GM23338 (cell line): ENCODE data around the gene GPRC5B. TPM values are rescaled to one million over a fixed set of nuclear protein-coding genes. Genes with fewer than 3 reads are reported as not detected.

Source experiments
- ATAC-seq: fragments of 200-7000 bp; cut with Tn5 transposase; 3 replicates; pipeline ENCODE4 v1.9.1; 2020
- DNase-seq: peaks from one replicate; pipeline ENCODE4 v3.0.0-alpha.2; 2015; ENCODE audit warnings: low spot score
- H2AFZ ChIP-seq: fragments of 200-600 bp; sonication (generic); 2 replicates; pipeline ENCODE4 v1.8.0; 2016; ENCODE audit warnings: antibody characterized with exemption, mild to moderate bottlenecking, moderate library complexity
- H3F3A ChIP-seq: fragments of 200-600 bp; sonication (generic); replicated peaks from 2 replicates; pipeline ENCODE4 v1.8.0; 2017; ENCODE audit warnings: antibody characterized with exemption, mixed run types, low read depth
- H3K27ac ChIP-seq: fragments of 200-600 bp; sonication (generic); 2 replicates; pipeline ENCODE4 v1.6.1; 2016; ENCODE audit warnings: low read depth
- H3K27me3 ChIP-seq: fragments of 200-600 bp; sonication (generic); 2 replicates; pipeline ENCODE4 v1.8.0; 2016; ENCODE audit warnings: mild to moderate bottlenecking, mixed run types, moderate library complexity; ENCODE audit not compliant: insufficient read depth
- H3K36me3 ChIP-seq: fragments of 200-600 bp; sonication (generic); 2 replicates; pipeline ENCODE4 v1.8.0; 2016; ENCODE audit warnings: mild to moderate bottlenecking; ENCODE audit not compliant: insufficient read depth
- H3K4me1 ChIP-seq: fragments of 200-600 bp; sonication (generic); 2 replicates; pipeline ENCODE4 v1.8.0; 2016; ENCODE audit warnings: mild to moderate bottlenecking, moderate library complexity; ENCODE audit not compliant: insufficient read depth
- H3K4me2 ChIP-seq: fragments of 200-600 bp; sonication (generic); 2 replicates; pipeline ENCODE4 v1.7.1; 2017; ENCODE audit warnings: mixed run types
- H3K4me3 ChIP-seq: fragments of 200-600 bp; sonication (generic); 2 replicates; pipeline ENCODE4 v1.6.1; 2016; ENCODE audit warnings: mixed run types
- H3K79me2 ChIP-seq: fragments of 200-600 bp; sonication (generic); replicated peaks from 2 replicates; pipeline ENCODE4 v1.8.0; 2017; ENCODE audit warnings: mild to moderate bottlenecking; ENCODE audit not compliant: insufficient read depth
- H3K9me2 ChIP-seq: fragments of 200-600 bp; sonication (generic); 2 replicates; pipeline ENCODE4 v1.8.0; 2017; ENCODE audit not compliant: insufficient read depth
- H4K20me1 ChIP-seq: fragments of 200-600 bp; sonication (generic); replicated peaks from 2 replicates; pipeline ENCODE4 v1.8.0; 2017; ENCODE audit warnings: mild to moderate bottlenecking; ENCODE audit not compliant: insufficient read depth
- H3K27ac Mint-ChIP-seq: 2 replicates; pipeline ENCODE4 v1.8.0; 2020; ENCODE audit warnings: inconsistent platforms, mild to moderate bottlenecking, moderate library complexity, mixed read lengths
- H3K27me3 Mint-ChIP-seq: 3 replicates; pipeline ENCODE4 v1.8.0; 2022; ENCODE audit warnings: low read depth, mild to moderate bottlenecking, moderate library complexity, mixed read lengths, inconsistent platforms; ENCODE audit not compliant: insufficient read depth, poor library complexity
- H3K36me3 Mint-ChIP-seq: 3 replicates; pipeline ENCODE4 v1.8.0; 2021; ENCODE audit warnings: low read depth, mild to moderate bottlenecking, inconsistent platforms, moderate library complexity, mixed read lengths
- H3K4me1 Mint-ChIP-seq: 3 replicates; pipeline ENCODE4 v1.8.0; 2020; ENCODE audit warnings: mild to moderate bottlenecking, inconsistent platforms, mixed read lengths
- H3K4me3 Mint-ChIP-seq: 3 replicates; pipeline ENCODE4 v1.8.0; 2021; ENCODE audit warnings: moderate library complexity, mild to moderate bottlenecking, inconsistent platforms, mixed read lengths
- H3K9me3 Mint-ChIP-seq: 3 replicates; pipeline ENCODE4 v1.8.0; 2020; ENCODE audit warnings: moderate library complexity, mild to moderate bottlenecking, inconsistent platforms, mixed read lengths
- EZH2 ChIP-seq: fragments of 200-600 bp; sonication (generic); IDR thresholded peaks from one replicate; pipeline ENCODE4 v1.8.0; 2017; ENCODE audit warnings: antibody characterized with exemption, mild to moderate bottlenecking, low read depth; ENCODE audit not compliant: unreplicated experiment
- JUNB ChIP-seq: IDR thresholded peaks from one replicate; pipeline ENCODE4 v1.6.1; 2016; ENCODE audit warnings: antibody characterized with exemption; ENCODE audit not compliant: unreplicated experiment
- POLR2AphosphoS5 ChIP-seq: IDR thresholded peaks from 2 replicates; pipeline ENCODE4 v1.6.1; 2016; ENCODE audit warnings: antibody characterized with exemption, low read depth
- STAT1 ChIP-seq: IDR thresholded peaks from one replicate; pipeline ENCODE4 v1.6.1; 2016; ENCODE audit warnings: antibody characterized with exemption; ENCODE audit not compliant: unreplicated experiment
- ZNF114 ChIP-seq: fragments of 250-450 bp; sonication (Bioruptor Pico); IDR thresholded peaks from 2 replicates; pipeline ENCODE4 v1.5.0; 2020; ENCODE audit warnings: mild to moderate bottlenecking, moderate library complexity
- ZNF462 ChIP-seq: fragments of 250-450 bp; sonication (Bioruptor Pico); IDR thresholded peaks from 2 replicates; pipeline ENCODE4 v1.5.0; 2020; ENCODE audit warnings: mild to moderate bottlenecking, moderate library complexity
- polyA plus RNA-seq: library from polyadenylated mRNA; unstranded; fragments of >200 nt; fragmentation: Nextera tagmentation; extraction: Ambion mirVana; gene quantifications from 2 replicates; pipeline ENCODE4 v1.2.1, GENCODE V29; 2016
- total RNA-seq: library from RNA; depleted of rRNA; stranded (reverse); fragments of >200 nt; shearing (Covaris generic); gene quantifications from 2 replicates; pipeline ENCODE4 v1.2.3, GENCODE V29; 2014
- TF ChIP-seq, protein P1 (sequence below): IDR thresholded peaks from 2 replicates; pipeline ENCODE4 v1.6.1; 2016; ENCODE audit warnings: antibody characterized with exemption

GPRC5B gene
- total and polyA plus RNA-seq, 2 experiments from 2014 or later: 70.9 to 82.5 TPM

DNA sequence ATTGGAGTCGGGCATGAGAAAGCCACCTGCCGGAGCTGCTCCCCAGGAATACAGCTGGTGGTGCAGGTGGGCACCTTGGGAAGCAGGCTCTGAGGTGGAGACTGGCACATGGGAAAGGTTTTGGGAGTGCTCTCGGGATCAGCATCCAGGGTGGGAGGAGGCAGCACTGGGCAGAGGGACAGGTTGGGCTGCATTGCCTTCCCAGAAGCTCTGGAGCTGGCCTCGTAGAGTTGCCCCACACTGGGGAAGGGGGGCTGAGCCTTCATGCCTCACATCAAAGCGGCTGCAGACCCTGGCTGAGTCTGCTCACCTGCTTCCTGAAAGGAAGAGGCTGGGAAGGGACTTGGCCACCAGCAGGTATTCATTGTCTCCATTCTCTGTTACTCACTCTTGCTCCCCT lies 13.5 kb upstream of the GPRC5B start:
- TF ChIP-seq ZNF114 (CRISPR knock-in tag) (no peak), POLR2AphosphoS5 (no peak), EZH2 (no peak), STAT1 (no peak), JUNB (no peak), ZNF462 (CRISPR knock-in tag) (no peak)
- TF ChIP-seq, protein P1, sequence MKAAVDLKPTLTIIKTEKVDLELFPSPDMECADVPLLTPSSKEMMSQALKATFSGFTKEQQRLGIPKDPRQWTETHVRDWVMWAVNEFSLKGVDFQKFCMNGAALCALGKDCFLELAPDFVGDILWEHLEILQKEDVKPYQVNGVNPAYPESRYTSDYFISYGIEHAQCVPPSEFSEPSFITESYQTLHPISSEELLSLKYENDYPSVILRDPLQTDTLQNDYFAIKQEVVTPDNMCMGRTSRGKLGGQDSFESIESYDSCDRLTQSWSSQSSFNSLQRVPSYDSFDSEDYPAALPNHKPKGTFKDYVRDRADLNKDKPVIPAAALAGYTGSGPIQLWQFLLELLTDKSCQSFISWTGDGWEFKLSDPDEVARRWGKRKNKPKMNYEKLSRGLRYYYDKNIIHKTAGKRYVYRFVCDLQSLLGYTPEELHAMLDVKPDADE: no peak
- Histone ChIP-seq H3K79me2 (no peaks in the 10 kb centered on the region), H3K36me3 (no peaks in the 10 kb centered on the region), H3K4me2 (no peak overlapping the region), H3K4me1 (no peaks in the 10 kb centered on the region), H3K9me2 (no peaks in the 10 kb centered on the region), H3K4me3 (no peak overlapping the region), H3K27ac (no peak overlapping the region), H3F3A (no peaks in the 10 kb centered on the region), H2AFZ (peak overlapping the region; percentile 63; the same call in 1 of the 2 replicates), H3K27me3 (no peaks in the 10 kb centered on the region), H4K20me1 (no peaks in the 10 kb centered on the region)
- H3K4me3 Mint-ChIP-seq: no peak overlapping the region
- peaks cover 7% of the 10 kb centered on the region for H3K4me1 Mint-ChIP-seq
- no peak for DNase-seq
- H3K9me3 Mint-ChIP-seq: peaks cover 10% of the 10 kb centered on the region; the same call in 2 of the 3 replicates
- no peak; the same call in 2 of the 3 replicates for ATAC-seq
- peaks cover 3% of the 10 kb centered on the region; the same call in 1 of the 3 replicates for H3K36me3 Mint-ChIP-seq
- peaks cover 10% of the 10 kb centered on the region for H3K27me3 Mint-ChIP-seq
- H3K27ac Mint-ChIP-seq: no peak overlapping the region
